DND-41 (cell line): Measurements from ENCODE around the gene APOD.
"Not testable (repeated sequence)": the region's sequence is repeated elsewhere in the genome, so short reads cannot be mapped to it uniquely, and the experiment has no call there.

Source experiments
- ATAC-seq: fragments of 200-7000 bp; cut with Tn5 transposase; 3 replicates; pipeline ENCODE4 v1.9.1; 2021; ENCODE audit warnings: low read depth; ENCODE audit not compliant: insufficient read depth
- DNase-seq: peaks from one replicate; pipeline ENCODE4 v3.0.0-alpha.2; 2020
- H2AFZ ChIP-seq: 2 replicates; pipeline ENCODE4 v1.6.0; 2012; ENCODE audit warnings: low read depth, low read length
- H3K27ac ChIP-seq: 2 replicates; pipeline ENCODE4 v1.5.1; 2012; ENCODE audit warnings: low read length, inconsistent platforms
- H3K27me3 ChIP-seq: fragments of 200-600 bp; sonication (generic); 2 replicates; pipeline ENCODE4 v1.6.0; 2012; ENCODE audit warnings: low read length, mild to moderate bottlenecking, inconsistent platforms; ENCODE audit not compliant: insufficient read depth, poor library complexity
- H3K36me3 ChIP-seq: 2 replicates; pipeline ENCODE4 v1.5.1; 2012; ENCODE audit warnings: low read length, inconsistent platforms; ENCODE audit not compliant: insufficient read depth
- H3K4me1 ChIP-seq: 2 replicates; pipeline ENCODE4 v1.5.1; 2012; ENCODE audit warnings: mild to moderate bottlenecking, low read length; ENCODE audit not compliant: insufficient read depth
- H3K4me2 ChIP-seq: 2 replicates; pipeline ENCODE4 v1.6.0; 2012; ENCODE audit warnings: mild to moderate bottlenecking, moderate library complexity, low read length, inconsistent platforms; ENCODE audit not compliant: insufficient read depth
- H3K4me3 ChIP-seq, 2 experiments: fragments of 200-600 bp in 1 of 2; shearing (Covaris generic) in 1 of 2; 2 replicates each; pipeline ENCODE4 v1.5.1; 2012 to 2016; ENCODE audit warnings: inconsistent platforms in 2 of 2, low read length in 2 of 2, mild to moderate bottlenecking in 2 of 2, low read depth in 1 of 2, moderate library complexity in 1 of 2
- H3K79me2 ChIP-seq: 2 replicates; pipeline ENCODE4 v1.6.0; 2012; ENCODE audit warnings: low read length, inconsistent platforms; ENCODE audit not compliant: insufficient read depth
- H3K9ac ChIP-seq: 2 replicates; pipeline ENCODE4 v1.6.0; 2012; ENCODE audit warnings: low read depth, mild to moderate bottlenecking, inconsistent platforms, low read length, moderate library complexity
- H3K9me3 ChIP-seq: 2 replicates; pipeline ENCODE4 v1.5.1; 2012; ENCODE audit warnings: low read length, moderate library complexity, mild to moderate bottlenecking, inconsistent platforms; ENCODE audit not compliant: insufficient read depth, severe bottlenecking
- H4K20me1 ChIP-seq: 2 replicates; pipeline ENCODE4 v1.6.0; 2012; ENCODE audit warnings: low read length; ENCODE audit not compliant: insufficient read depth
- CTCF ChIP-seq: IDR thresholded peaks from 2 replicates; pipeline ENCODE4 v1.5.1; 2012; ENCODE audit warnings: borderline replicate concordance, low read length, moderate library complexity, mild to moderate bottlenecking; ENCODE audit not compliant: poor library complexity, severe bottlenecking; ENCODE audit errors: extremely low read depth
- EZH2 ChIP-seq: IDR thresholded peaks from 3 replicates; pipeline ENCODE4 v1.6.1; 2012; ENCODE audit warnings: borderline replicate concordance, low read depth, mild to moderate bottlenecking, moderate library complexity, low read length, inconsistent platforms; ENCODE audit not compliant: severe bottlenecking

The APOD gene

DNA sequence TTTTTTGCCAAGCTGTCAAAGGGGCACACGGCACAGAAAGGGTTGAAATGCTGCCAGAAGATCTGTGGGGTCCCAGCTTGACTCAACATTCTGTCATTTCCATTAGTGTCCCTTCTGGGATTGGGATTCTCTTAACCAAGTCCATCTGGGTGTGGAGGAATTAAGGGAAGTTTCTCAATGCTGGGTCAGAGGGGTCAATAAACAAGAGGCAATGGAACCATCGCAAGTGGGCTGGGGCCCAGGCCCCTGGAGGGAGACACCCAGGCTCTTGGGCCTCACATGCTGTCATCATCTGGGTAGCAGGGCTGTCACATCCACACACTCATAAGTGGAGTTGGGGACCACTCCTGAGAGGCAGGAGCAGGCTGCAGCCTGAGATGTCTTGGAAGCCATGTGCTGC is 8.1 kb upstream of the APOD start:
- Histone ChIP-seq H3K36me3 (no peaks in the 10 kb centered on the region), H3K4me3 (no peak overlapping the region), H2AFZ (no peak overlapping the region), H3K9ac (no peak overlapping the region), H3K4me1 (peaks cover 7% of the 10 kb centered on the region), H3K4me2 (no peak overlapping the region), H3K27me3 (no peaks in the 10 kb centered on the region), H4K20me1 (no peaks in the 10 kb centered on the region), H3K27ac (no peak overlapping the region), H3K9me3 (peaks cover 6% of the 10 kb centered on the region), H3K79me2 (no peaks in the 10 kb centered on the region)
- ATAC-seq (no peak), DNase-seq (no peak)
- TF ChIP-seq CTCF, result no peak

DNA sequence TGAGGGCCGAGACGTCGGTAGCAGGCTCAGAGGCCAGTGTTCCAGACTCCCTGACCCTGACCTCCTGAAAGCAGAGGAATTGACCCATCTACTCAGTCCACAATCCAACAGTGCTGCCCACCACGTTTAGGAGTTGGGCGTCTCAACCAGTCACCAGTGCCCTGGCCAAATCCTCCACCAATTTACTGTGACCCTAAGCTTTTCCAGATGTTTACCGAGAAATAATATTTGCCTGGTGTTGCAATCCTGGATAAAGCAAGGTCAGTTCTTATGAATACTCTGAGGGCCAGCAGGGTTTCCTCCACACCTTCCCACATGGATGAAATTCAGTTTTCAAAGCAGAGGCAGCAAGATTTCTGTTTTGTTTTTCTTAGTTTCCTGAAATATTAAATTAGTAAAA is 7.5 kb upstream of the APOD start:
- Histone ChIP-seq H4K20me1 (no peaks in the 10 kb centered on the region), H3K27ac (no peak overlapping the region), H3K36me3 (no peaks in the 10 kb centered on the region), H3K27me3 (no peaks in the 10 kb centered on the region), H2AFZ (no peak overlapping the region), H3K4me1 (peaks cover 13% of the 10 kb centered on the region), H3K9ac (no peak overlapping the region), H3K79me2 (no peaks in the 10 kb centered on the region), H3K4me3 (no peak overlapping the region), H3K9me3 (peaks cover 6% of the 10 kb centered on the region), H3K4me2 (no peak overlapping the region)
- TF ChIP-seq EZH2, result no peak
- no peak for TF ChIP-seq CTCF
- no peak for DNase-seq
- ATAC-seq, result no peak

- not testable (repeated sequence) for H4K20me1 ChIP-seq, H3K36me3 ChIP-seq, H3K4me2 ChIP-seq, H3K27me3 ChIP-seq, H3K9ac ChIP-seq, ATAC-seq, DNase-seq, H3K27ac ChIP-seq, H2AFZ ChIP-seq, H3K4me3 ChIP-seq, H3K9me3 ChIP-seq, H3K79me2 ChIP-seq
- peaks cover 13% of the 10 kb centered on the region for H3K4me1 ChIP-seq
Observed at GRCh38 chr3:195590381-195590780, 6.6 kb upstream of the APOD start.

DNA sequence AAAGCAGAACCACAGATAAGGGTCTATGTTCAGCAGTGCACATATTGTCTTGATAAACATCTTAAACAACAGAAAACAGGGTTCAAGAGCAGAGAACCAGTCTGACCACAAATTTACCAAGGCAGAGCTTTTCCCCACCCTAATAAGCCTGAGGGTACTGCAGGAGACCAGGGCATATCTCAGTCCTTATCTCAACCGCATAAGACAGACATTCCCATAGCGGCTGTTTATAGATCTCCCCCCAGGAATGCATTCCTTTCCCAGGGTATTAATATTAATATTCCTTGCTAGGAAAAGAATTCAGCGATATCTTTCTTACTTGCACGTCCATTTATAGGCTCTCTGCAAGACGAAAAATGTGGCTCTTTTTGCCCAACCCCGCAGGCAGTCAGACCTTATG is 6.1 kb upstream of the APOD start:
- H3K4me2 ChIP-seq, ATAC-seq, H2AFZ ChIP-seq, H4K20me1 ChIP-seq, H3K79me2 ChIP-seq, H3K36me3 ChIP-seq, DNase-seq, H3K9me3 ChIP-seq, H3K27me3 ChIP-seq, H3K9ac ChIP-seq, H3K4me3 ChIP-seq, H3K27ac ChIP-seq: not testable (repeated sequence)
- H3K4me1 ChIP-seq, result peaks cover 13% of the 10 kb centered on the region

- H3K27me3 ChIP-seq, result peaks cover 7% of the 10 kb centered on the region
Observed at GRCh38 chr3:195587824-195588223, 4.1 kb upstream of the APOD start.

More at GRCh38 chr3:195587824-195588223, 4.1 kb upstream of the APOD start:
- Histone ChIP-seq H3K9ac (no peak overlapping the region), H3K4me1 (peaks cover 13% of the 10 kb centered on the region), H3K27ac (no peak overlapping the region), H3K4me2 (no peak overlapping the region), H3K36me3 (no peaks in the 10 kb centered on the region), H4K20me1 (no peaks in the 10 kb centered on the region), H3K9me3 (peaks cover 6% of the 10 kb centered on the region), H2AFZ (no peak overlapping the region), H3K79me2 (no peaks in the 10 kb centered on the region), H3K4me3 (no peak overlapping the region)
- no peak for ATAC-seq
- no peak for TF ChIP-seq EZH2
- TF ChIP-seq CTCF, result no peak
- no peak for DNase-seq
